Lower leg skin (tissue), 4 donors: ENCODE measurements around the gene PAGE2B. TPM values are rescaled to one million over a fixed set of nuclear protein-coding genes. Genes with fewer than 3 reads are reported as not detected.
"Not testable (repeated sequence)": the region's sequence is repeated elsewhere in the genome, so short reads cannot be mapped to it uniquely, and the experiment has no call there.

Source experiments
- DNase-seq, 2 donors: peaks; one replicate each; pipeline ENCODE4 v3.0.0-alpha.2; 2019; ENCODE audit warnings: low spot score in 2 of 2
- H3K4me3 ChIP-seq: fragments of 200-600 bp; sonication (generic); 2 replicates; pipeline ENCODE4 v1.5.1; 2017; ENCODE audit warnings: mild to moderate bottlenecking, low read depth; ENCODE audit not compliant: poor library complexity, severe bottlenecking
- POLR2A ChIP-seq, 2 donors: fragments of 450-650 bp; IDR thresholded peaks; one replicate each; pipeline ENCODE4 v1.6.1; 2016 to 2017; ENCODE audit warnings: antibody characterized with exemption in 2 of 2, mild to moderate bottlenecking in 1 of 2, moderate library complexity in 1 of 2
- WGBS, 2 donors: methylation state at CpG; one replicate each; pipeline ENCODE4 v1.1.5; 2018; 5-methylcytosine and 5-hydroxymethylcytosine counted together
- intact Hi-C: fragments of 100-400 bp; cut with DNase I; formaldehyde crosslinking; loops from one replicate; pipeline ENCODE4 v1.15.0; 2023; ENCODE audit warnings: low total_unique reads
- total RNA-seq, 4 donors: library from RNA; depleted of rRNA; stranded (reverse); fragments of >200 nt; gene quantifications; one replicate each; pipeline ENCODE4 v1.1.0, GENCODE V29; 2016
- TF ChIP-seq, protein P1 (sequence below), 3 donors: fragments of 450-650 bp; IDR thresholded peaks; one replicate each; pipeline ENCODE4 v1.5.1; 2016; ENCODE audit warnings: antibody characterized with exemption in 3 of 3, mild to moderate bottlenecking in 3 of 3, moderate library complexity in 2 of 3

Gene PAGE2B
- total RNA-seq, 4 donors from 2014 or later, result not detected

- no peak for DNase-seq
- TF ChIP-seq, protein P1, sequence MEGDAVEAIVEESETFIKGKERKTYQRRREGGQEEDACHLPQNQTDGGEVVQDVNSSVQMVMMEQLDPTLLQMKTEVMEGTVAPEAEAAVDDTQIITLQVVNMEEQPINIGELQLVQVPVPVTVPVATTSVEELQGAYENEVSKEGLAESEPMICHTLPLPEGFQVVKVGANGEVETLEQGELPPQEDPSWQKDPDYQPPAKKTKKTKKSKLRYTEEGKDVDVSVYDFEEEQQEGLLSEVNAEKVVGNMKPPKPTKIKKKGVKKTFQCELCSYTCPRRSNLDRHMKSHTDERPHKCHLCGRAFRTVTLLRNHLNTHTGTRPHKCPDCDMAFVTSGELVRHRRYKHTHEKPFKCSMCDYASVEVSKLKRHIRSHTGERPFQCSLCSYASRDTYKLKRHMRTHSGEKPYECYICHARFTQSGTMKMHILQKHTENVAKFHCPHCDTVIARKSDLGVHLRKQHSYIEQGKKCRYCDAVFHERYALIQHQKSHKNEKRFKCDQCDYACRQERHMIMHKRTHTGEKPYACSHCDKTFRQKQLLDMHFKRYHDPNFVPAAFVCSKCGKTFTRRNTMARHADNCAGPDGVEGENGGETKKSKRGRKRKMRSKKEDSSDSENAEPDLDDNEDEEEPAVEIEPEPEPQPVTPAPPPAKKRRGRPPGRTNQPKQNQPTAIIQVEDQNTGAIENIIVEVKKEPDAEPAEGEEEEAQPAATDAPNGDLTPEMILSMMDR (IDR thresholded peaks at IDR 0.05), result no peak
- no peak for TF ChIP-seq POLR2A (IDR thresholded peaks at IDR 0.05)
- no peak overlapping the region for H3K4me3 ChIP-seq
- intact Hi-C loops, result no loop called here
- WGBS, 2 donors, result 74 to 85% methylated on average over 3 of the region's 3 CpGs
These were observed 27.9 kb downstream of the PAGE2B start for GRCh38 chrX:55102754-55103153.

GRCh38 chrX:55107262-55107661, 32.4 kb downstream of the PAGE2B start:
- TF ChIP-seq, protein P1 (IDR thresholded peaks at IDR 0.05), result no peak
- TF ChIP-seq POLR2A (IDR thresholded peaks at IDR 0.05), result no peak
- no peak overlapping the region for H3K4me3 ChIP-seq
- intact Hi-C loops, result no loop called here
- no peak for DNase-seq

DNA sequence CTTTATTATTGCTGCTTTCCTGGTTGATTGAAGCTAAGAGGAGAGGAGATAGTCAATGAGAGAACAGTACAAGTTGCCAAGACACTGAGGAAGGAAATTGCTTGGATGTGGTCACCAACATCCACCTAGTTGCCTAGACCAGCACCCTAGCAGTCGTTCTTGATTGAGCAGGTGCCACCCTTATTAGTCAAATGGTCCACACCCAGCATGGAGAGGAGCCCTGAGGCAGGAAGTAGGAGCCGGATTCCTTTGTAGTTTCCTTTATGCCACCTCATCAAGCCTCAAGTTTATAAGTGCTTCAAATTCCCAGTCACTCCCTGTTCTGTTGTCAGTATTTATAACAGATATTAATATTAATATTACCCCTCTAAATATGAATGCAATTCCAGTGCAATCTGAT, 33.1 kb downstream of the PAGE2B start:
- DNase-seq, result no peak
- intact Hi-C loops, result no loop called here
- no peak overlapping the region for H3K4me3 ChIP-seq
- WGBS, 2 donors, result 27 to 29% methylated on average over 2 of the region's 2 CpGs
- TF ChIP-seq POLR2A (IDR thresholded peaks at IDR 0.05), result no peak
- TF ChIP-seq, protein P1 (IDR thresholded peaks at IDR 0.05), result no peak

DNA sequence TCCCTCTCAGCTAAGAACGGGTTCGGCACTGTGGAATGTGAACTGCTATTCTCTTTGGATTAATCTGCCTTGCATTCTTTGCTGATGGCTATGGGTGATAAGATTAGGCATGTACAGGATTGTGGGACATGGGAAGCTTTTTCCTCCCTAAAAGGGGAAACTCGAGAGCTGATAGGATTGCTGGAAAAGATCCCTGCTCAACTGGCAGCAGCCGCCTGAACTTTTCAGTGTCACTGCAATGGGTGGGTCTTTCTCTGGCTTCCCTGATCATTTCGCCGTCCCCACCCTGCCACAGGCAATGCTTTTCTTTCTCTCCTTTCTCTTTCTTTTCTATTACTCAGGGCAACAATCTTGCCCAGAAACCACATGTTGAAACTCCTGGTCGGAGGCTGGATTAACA, 34.5 kb downstream of the PAGE2B start:
- no peak for TF ChIP-seq POLR2A (IDR thresholded peaks at IDR 0.05)
- no peak for DNase-seq
- H3K4me3 ChIP-seq, result no peak overlapping the region
- whole genome bisulfite sequencing, 2 donors, result 42 to 47% methylated on average over 7 of the region's 7 CpGs
- intact Hi-C loops, result no loop called here

- 53 to 74% methylated on average over 8 of the region's 8 CpGs for WGBS, 2 donors
- no peak for DNase-seq
- intact Hi-C loops, result no loop called here
- TF ChIP-seq POLR2A (IDR thresholded peaks at IDR 0.05), result no peak
- TF ChIP-seq, protein P1 (IDR thresholded peaks at IDR 0.05), result no peak
- no peak overlapping the region for H3K4me3 ChIP-seq
These were observed 36.9 kb downstream of the PAGE2B start for GRCh38 chrX:55111578-55112254.

GRCh38 chrX:55116589-55116988, 41.8 kb downstream of the PAGE2B start:
- WGBS, 2 donors, result 49 to 60% methylated on average over 7 of the region's 7 CpGs
- DNase-seq, H3K4me3 ChIP-seq, intact Hi-C loops: not testable (repeated sequence)

- no peak for DNase-seq
- H3K4me3 ChIP-seq, result no peak overlapping the region
- intact Hi-C loops, result no loop called here
- no peak for TF ChIP-seq POLR2A (IDR thresholded peaks at IDR 0.05)
- TF ChIP-seq, protein P1 (IDR thresholded peaks at IDR 0.05), result no peak
- WGBS, 2 donors, result 78 to 88% methylated on average over 3 of the region's 3 CpGs
These were observed 43.7 kb downstream of the PAGE2B start for GRCh38 chrX:55118574-55118973.
